K562 (cell line): ENCODE data around the gene CIAPIN1. TPM values are rescaled to one million over a fixed set of nuclear protein-coding genes. Genes with fewer than 3 reads are reported as not detected.
A peak's percentile ranks its signal among the peaks of the same experiment; 100 is the strongest.

ENCODE experiments used
- ATAC-seq: fragments of 200-7000 bp; cut with Tn5 transposase; 3 replicates; pipeline ENCODE4 v1.9.1; 2020; ENCODE audit warnings: moderate library complexity
- BruUV-seq: library from RNA; stranded (reverse); fragments of 400-500 nt; replicated peaks from 2 replicates; lab custom pipeline; 2021; lab: Mats Ljungman, UMichigan
- CTCF ChIA-PET: fragments of 300-600 bp; formaldehyde crosslinking; extraction: SDS; loops from one replicate; lab custom pipeline; 2021; ENCODE audit warnings: low intra/inter-chr PET ratio; lab: Yijun Ruan, JAX
- POLR2A ChIA-PET: fragments of 300-600, 350-650 bp; sonication (Branson Sonifier 250); formaldehyde crosslinking; extraction: SDS; loops from one replicate; lab custom pipeline; 2021; ENCODE audit warnings: antibody characterized with exemption, inconsistent platforms; lab: Yijun Ruan, JAX
- DNase-seq, 4 experiments: peaks; one replicate each; pipeline versions ENCODE4 v3.0.0 to v3.0.0-alpha.2; 2011 to 2018; ENCODE audit warnings: low spot score in 3 of 4, mixed read lengths in 3 of 4; ENCODE audit errors: extremely low read depth in 1 of 4
- FAIRE-seq: peaks from 2 replicates; lab custom pipeline; 2011; peaks lifted over from hg19 to GRCh38; lab: Jason Lieb, UNC
- H2AFZ ChIP-seq: 2 replicates; pipeline ENCODE4 v1.6.0; 2011; ENCODE audit warnings: low read depth, low read length, control low read depth, inconsistent platforms
- H3K27ac ChIP-seq: fragments of 200-600 bp; 3 replicates; pipeline ENCODE4 v1.8.0; 2011; ENCODE audit warnings: low read depth, mild to moderate bottlenecking, control low read depth, inconsistent platforms, low read length, moderate library complexity, mixed read lengths; ENCODE audit errors: extremely low read depth
- H3K27me3 ChIP-seq, 2 experiments: fragments of 300-600 bp in 1 of 2; 2 replicates in 1 of 2; 3 replicates in 1 of 2; pipeline versions ENCODE4 v1.6.0 to v1.8.0; 2011; ENCODE audit warnings: inconsistent platforms in 2 of 2, low read length in 2 of 2, mild to moderate bottlenecking in 1 of 2, mixed read lengths in 1 of 2, moderate library complexity in 1 of 2; ENCODE audit not compliant: control insufficient read depth in 2 of 2, insufficient read depth in 2 of 2
- H3K36me3 ChIP-seq: fragments of 300-600 bp; 3 replicates; pipeline ENCODE4 v1.8.0; 2011; ENCODE audit warnings: mild to moderate bottlenecking, low read length, inconsistent platforms; ENCODE audit not compliant: control insufficient read depth, insufficient read depth
- H3K4me1 ChIP-seq, 2 experiments: fragments of 200-600 bp in 1 of 2; replicated peaks in 1 of 2; 2 replicates in 1 of 2; 3 replicates in 1 of 2; pipeline versions ENCODE4 v1.5.1 to v1.8.0; 2011; ENCODE audit warnings: inconsistent platforms in 2 of 2, low read length in 2 of 2, mild to moderate bottlenecking in 1 of 2, mixed read lengths in 1 of 2, moderate library complexity in 1 of 2; ENCODE audit not compliant: control insufficient read depth in 2 of 2, insufficient read depth in 2 of 2
- H3K4me2 ChIP-seq: 2 replicates; pipeline ENCODE4 v1.6.1; 2011; ENCODE audit warnings: low read length, control low read depth, inconsistent platforms, mixed read lengths; ENCODE audit not compliant: insufficient read depth
- H3K4me3 ChIP-seq: fragments of 200-600 bp; sonication (generic), shearing (Covaris generic); 2 replicates; pipeline ENCODE4 v1.5.1; 2016; ENCODE audit warnings: control low read depth, inconsistent platforms
- H3K79me2 ChIP-seq: fragments of 200-600 bp; 3 replicates; pipeline ENCODE4 v1.8.0; 2011; ENCODE audit warnings: low read length, inconsistent platforms; ENCODE audit not compliant: control insufficient read depth, insufficient read depth
- H3K9ac ChIP-seq, 2 experiments: 2 replicates each; pipeline versions ENCODE4 v1.6.0 to v1.6.1; 2011; ENCODE audit warnings: low read depth in 2 of 2, low read length in 2 of 2, control low read depth in 1 of 2, inconsistent platforms in 1 of 2, mild to moderate bottlenecking in 1 of 2, mixed read lengths in 1 of 2; ENCODE audit not compliant: insufficient read depth in 1 of 2
- H3K9me1 ChIP-seq: one replicate; pipeline ENCODE4 v1.6.0; 2011; ENCODE audit warnings: inconsistent platforms, mild to moderate bottlenecking, low read length, moderate library complexity; ENCODE audit not compliant: control insufficient read depth, insufficient read depth
- H3K9me3 ChIP-seq: replicated peaks from 2 replicates; pipeline ENCODE4 v1.5.1; 2011; ENCODE audit warnings: low read depth, low read length, inconsistent platforms; ENCODE audit not compliant: control insufficient read depth, insufficient read depth
- H4K20me1 ChIP-seq: replicated peaks from 2 replicates; pipeline ENCODE4 v1.6.1; 2011; ENCODE audit warnings: low read length, inconsistent platforms, mixed read lengths; ENCODE audit not compliant: control insufficient read depth, insufficient read depth
- ADNP ChIP-seq: fragments of 200-800 bp; sonication (Bioruptor generic); IDR thresholded peaks from 2 replicates; pipeline ENCODE4 v1.6.1; 2016; ENCODE audit warnings: missing genetic modification characterization, missing compliant biosample characterization
- EHMT2 ChIP-seq: fragments of 450-650 bp; IDR thresholded peaks from 2 replicates; pipeline ENCODE4 v1.6.1; 2018; ENCODE audit warnings: antibody characterized with exemption
- FOXO4 ChIP-seq: fragments of 450-650 bp; formaldehyde crosslinking; IDR thresholded peaks from 2 replicates; pipeline ENCODE4 v1.4.0; 2020; ENCODE audit warnings: mild to moderate bottlenecking, moderate library complexity
- HDAC1 ChIP-seq, 2 experiments: fragments of 450-650 bp; IDR thresholded peaks; 2 replicates each; pipeline ENCODE4 v1.6.1; 2016 to 2017; ENCODE audit warnings: inconsistent platforms in 1 of 2, mild to moderate bottlenecking in 1 of 2, moderate library complexity in 1 of 2
- HES1 ChIP-seq: fragments of 450-650 bp; IDR thresholded peaks from 2 replicates; pipeline ENCODE4 v1.6.1; 2016; ENCODE audit warnings: low read depth, mild to moderate bottlenecking, moderate library complexity
- NFXL1 ChIP-seq: fragments of 450-650 bp; formaldehyde crosslinking; IDR thresholded peaks from 2 replicates; pipeline ENCODE4 v1.4.0; 2021; ENCODE audit warnings: mild to moderate bottlenecking
- NR0B1 ChIP-seq: fragments of 450-650 bp; IDR thresholded peaks from one replicate; pipeline ENCODE4 v1.6.1; 2018; ENCODE audit warnings: mild to moderate bottlenecking, moderate library complexity; ENCODE audit not compliant: partially characterized antibody
- RNF2 ChIP-seq: sonication (generic); IDR thresholded peaks from 2 replicates; pipeline ENCODE4 v1.6.1; 2016
- WGBS: fragments of 100-300 bp; shearing (Covaris generic); methylation state at CpG from one replicate; pipeline ENCODE4 v1.1.6; 2016; ENCODE audit warnings: low coverage, mixed read lengths; ENCODE audit not compliant: insufficient coverage; ENCODE audit errors: missing lambda C conversion rate; 5-methylcytosine and 5-hydroxymethylcytosine counted together
- in situ Hi-C: fragments of 300-500 bp; cut with MboI; formaldehyde crosslinking; loops from 4 replicates; pipeline ENCODE4 v1.15.0; 2018; ENCODE audit warnings: inconsistent platforms, mixed read lengths
- intact Hi-C: fragments of 100-400 bp; cut with micrococcal nuclease; formaldehyde crosslinking; loops from 2 replicates; pipeline ENCODE4 v1.14.2; 2022
- polyA plus RNA-seq, 8 experiments: library from polyadenylated mRNA; depleted of rRNA in 4 of 8; stranded (reverse) in 5 of 8; unstranded in 3 of 8; fragments of >200 nt; fragmentation: Nextera tagmentation in 2 of 8; fragmentation: Illumina TruSeq in 1 of 8; extraction: Ambion mirVana in 2 of 8; extraction: Trizol in 1 of 8; gene quantifications; 2 replicates each; pipeline versions ENCODE4 v1.2.1 to v1.2.3, GENCODE V29; 2011 to 2014; ENCODE audit warnings: inconsistent platforms in 1 of 8, missing spikeins in 1 of 8
- total RNA-seq, 7 experiments: library from RNA; depleted of rRNA in 6 of 7; stranded (reverse); fragments of >200 nt in 6 of 7; fragmentation: Illumina TruSeq in 2 of 7; extraction: Trizol in 2 of 7; gene quantifications; 2 replicates each; pipeline versions ENCODE4 v1.2.1 to v1.2.3, GENCODE V29; 2011 to 2021; ENCODE audit warnings: low replicate concordance in 1 of 7
- TF ChIP-seq, protein P1 (sequence below): sonication (generic); formaldehyde crosslinking; IDR thresholded peaks from 2 replicates; pipeline ENCODE4 v1.4.0; 2020; ENCODE audit warnings: mild to moderate bottlenecking, missing genetic modification reagents

The CIAPIN1 gene
- total and polyA plus RNA-seq, 9 of the 15 experiments (the other 6 are each of a cell fraction or from before 2014, with no cell fraction given): 71.8 to 263 (median 95.7) TPM

DNA sequence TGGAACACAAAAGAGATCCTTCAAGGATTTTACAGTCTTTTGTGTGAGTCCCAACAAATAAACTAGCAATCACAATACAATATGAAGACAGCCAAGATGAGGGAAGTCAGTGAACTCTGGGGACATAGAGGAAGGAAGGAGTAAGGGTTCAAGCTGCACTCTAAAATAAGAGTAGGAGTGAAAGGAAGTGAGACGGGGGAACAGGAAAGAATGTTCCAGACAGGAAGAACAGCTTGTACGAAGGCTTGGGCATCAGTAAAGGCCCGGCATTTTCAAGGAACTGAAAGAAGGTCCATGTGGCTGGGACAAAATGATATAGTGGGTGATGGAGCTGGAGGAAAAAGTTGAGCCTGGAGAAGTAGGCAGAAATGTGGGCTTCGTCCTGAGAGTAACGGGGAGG lies 38.1 kb downstream of the CIAPIN1 start:
- Histone ChIP-seq H3K36me3 (no peaks in the 10 kb centered on the region), H4K20me1 (no peaks in the 10 kb centered on the region), H3K27ac (no peak overlapping the region), H3K9ac (no peak overlapping the region), H2AFZ (no peak overlapping the region), H3K9me3 (no peaks in the 10 kb centered on the region), H3K4me3 (no peak overlapping the region), H3K4me1 (peaks cover 0 to 5% of the 10 kb centered on the region in 2 experiments; a peak in 1 of 5 replicates), H3K9me1 (no peaks in the 10 kb centered on the region), H3K4me2 (no peak overlapping the region), H3K79me2 (no peaks in the 10 kb centered on the region), H3K27me3 (peaks cover 11 to 61% of the 10 kb centered on the region in 2 experiments; a peak in 4 of 5 replicates)
- TF ChIP-seq ADNP (tag) (no peak), NFXL1 (CRISPR knock-in tag) (no peak)
- no TSS peak for BruUV-seq
- WGBS: 0% methylated on average over 5 of the region's 5 CpGs
- ATAC-seq (no peak), DNase-seq (no peak), FAIRE-seq (no peak)
- in situ Hi-C loops: no loop called here
- POLR2A ChIA-PET: no interaction called here
- CTCF ChIA-PET: no interaction called here
- intact Hi-C loops: no loop called here

GRCh38 chr16:57407521-57408353 lies 39.4 kb downstream of the CIAPIN1 start:
- no peak for DNase-seq
- no TSS peak for BruUV-seq
- Histone ChIP-seq H3K4me3 (no peak overlapping the region), H4K20me1 (no peaks in the 10 kb centered on the region), H3K79me2 (no peaks in the 10 kb centered on the region), H2AFZ (no peak overlapping the region), H3K9me3 (no peaks in the 10 kb centered on the region), H3K27ac (no peak overlapping the region), H3K9ac (no peak overlapping the region), H3K9me1 (no peaks in the 10 kb centered on the region), H3K27me3 (peaks cover 11 to 51% of the 10 kb centered on the region in 2 experiments; a peak in 4 of 5 replicates), H3K4me2 (no peak overlapping the region), H3K36me3 (no peaks in the 10 kb centered on the region), H3K4me1 (peaks cover 0 to 5% of the 10 kb centered on the region in 2 experiments; a peak in 1 of 5 replicates)
- ATAC-seq: no peak
- intact Hi-C loops (no loop called here), in situ Hi-C loops (no loop called here)
- 2% methylated on average over 5 of the region's 5 CpGs for WGBS
- ChIA-PET POLR2A (no interaction called here), CTCF (no interaction called here)
- no peak for FAIRE-seq
- TF ChIP-seq RNF2 (no peak), NR0B1 (no peak), EHMT2 (peak; percentile 51; the same call in 1 of the 2 replicates), HES1 (no peak), FOXO4 (CRISPR knock-in tag) (no peak), HDAC1 (IDR thresholded peaks at IDR 0.05) (0 out of 4 replicates have a peak, but pooled peaks of 1 of the 2 experiments have one; percentile 9)
- TF ChIP-seq, protein P1, sequence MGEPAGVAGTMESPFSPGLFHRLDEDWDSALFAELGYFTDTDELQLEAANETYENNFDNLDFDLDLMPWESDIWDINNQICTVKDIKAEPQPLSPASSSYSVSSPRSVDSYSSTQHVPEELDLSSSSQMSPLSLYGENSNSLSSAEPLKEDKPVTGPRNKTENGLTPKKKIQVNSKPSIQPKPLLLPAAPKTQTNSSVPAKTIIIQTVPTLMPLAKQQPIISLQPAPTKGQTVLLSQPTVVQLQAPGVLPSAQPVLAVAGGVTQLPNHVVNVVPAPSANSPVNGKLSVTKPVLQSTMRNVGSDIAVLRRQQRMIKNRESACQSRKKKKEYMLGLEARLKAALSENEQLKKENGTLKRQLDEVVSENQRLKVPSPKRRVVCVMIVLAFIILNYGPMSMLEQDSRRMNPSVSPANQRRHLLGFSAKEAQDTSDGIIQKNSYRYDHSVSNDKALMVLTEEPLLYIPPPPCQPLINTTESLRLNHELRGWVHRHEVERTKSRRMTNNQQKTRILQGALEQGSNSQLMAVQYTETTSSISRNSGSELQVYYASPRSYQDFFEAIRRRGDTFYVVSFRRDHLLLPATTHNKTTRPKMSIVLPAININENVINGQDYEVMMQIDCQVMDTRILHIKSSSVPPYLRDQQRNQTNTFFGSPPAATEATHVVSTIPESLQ (CRISPR knock-in tag): no peak
